H9 (cell line): Measurements from ENCODE around the gene NBEAL2. TPM values are rescaled to one million over a fixed set of nuclear protein-coding genes. Genes with fewer than 3 reads are reported as not detected.
A peak's percentile ranks its signal among the peaks of the same experiment; 100 is the strongest.

Source experiments
- DNase-seq: peaks from one replicate; pipeline ENCODE4 v3.0.0-alpha.2; 2017
- H2AFZ ChIP-seq: one replicate; pipeline ENCODE4 v1.6.1; 2013; ENCODE audit warnings: mild to moderate bottlenecking, low read length, control low read depth, moderate library complexity
- H2AK5ac ChIP-seq: 2 replicates; pipeline ENCODE4 v1.6.1; 2013; ENCODE audit warnings: low read length, control low read depth, mixed read lengths; ENCODE audit not compliant: insufficient read length
- H2BK120ac ChIP-seq: one replicate; pipeline ENCODE4 v1.6.1; 2013; ENCODE audit warnings: low read depth, mild to moderate bottlenecking, low read length, control low read depth, inconsistent platforms; ENCODE audit not compliant: poor library complexity, severe bottlenecking
- H2BK12ac ChIP-seq: 2 replicates; pipeline ENCODE4 v1.6.1; 2013; ENCODE audit warnings: low read length, control low read depth, mixed read lengths, low read depth; ENCODE audit not compliant: insufficient read length
- H2BK15ac ChIP-seq: 2 replicates; pipeline ENCODE4 v1.6.1; 2013; ENCODE audit warnings: low read depth, low read length, control low read depth
- H2BK20ac ChIP-seq: one replicate; pipeline ENCODE4 v1.6.1; 2013; ENCODE audit warnings: low read depth, mild to moderate bottlenecking, low read length, control low read depth, inconsistent platforms; ENCODE audit not compliant: poor library complexity, severe bottlenecking
- H2BK5ac ChIP-seq: 2 replicates; pipeline ENCODE4 v1.6.1; 2013; ENCODE audit warnings: low read length, control low read depth, mixed read lengths; ENCODE audit not compliant: insufficient read length
- H3K14ac ChIP-seq: 2 replicates; pipeline ENCODE4 v1.6.1; 2013; ENCODE audit warnings: low read length, control low read depth; ENCODE audit not compliant: insufficient read depth
- H3K18ac ChIP-seq: 2 replicates; pipeline ENCODE4 v1.6.1; 2013; ENCODE audit warnings: low read depth, mild to moderate bottlenecking, mixed read lengths, low read length, control low read depth; ENCODE audit not compliant: insufficient read length
- H3K23ac ChIP-seq: 2 replicates; pipeline ENCODE4 v1.6.1; 2013; ENCODE audit warnings: low read length, control low read depth, mixed read lengths, low read depth; ENCODE audit not compliant: insufficient read length
- H3K23me2 ChIP-seq: 2 replicates; pipeline ENCODE4 v1.6.1; 2013; ENCODE audit warnings: low read depth, mild to moderate bottlenecking, mixed read lengths, low read length, control low read depth; ENCODE audit not compliant: insufficient read length, poor library complexity, severe bottlenecking
- H3K27ac ChIP-seq: 2 replicates; pipeline ENCODE4 v1.5.1; 2013; ENCODE audit warnings: low read length, control low read depth, mixed read lengths, low read depth; ENCODE audit not compliant: insufficient read length
- H3K27me3 ChIP-seq: 2 replicates; pipeline ENCODE4 v1.6.1; 2013; ENCODE audit warnings: low read length, control low read depth, inconsistent platforms; ENCODE audit not compliant: insufficient read depth
- H3K4ac ChIP-seq: 2 replicates; pipeline ENCODE4 v1.6.1; 2013; ENCODE audit warnings: low read depth, mild to moderate bottlenecking, control low read depth, inconsistent platforms, low read length, moderate library complexity
- H3K4me1 ChIP-seq: 2 replicates; pipeline ENCODE4 v1.6.1; 2013; ENCODE audit warnings: low read length, control low read depth, inconsistent platforms; ENCODE audit not compliant: insufficient read depth
- H3K4me2 ChIP-seq: 2 replicates; pipeline ENCODE4 v1.6.1; 2013; ENCODE audit warnings: low read length, control low read depth, mixed read lengths; ENCODE audit not compliant: insufficient read length, insufficient read depth
- H3K56ac ChIP-seq: 2 replicates; pipeline ENCODE4 v1.6.1; 2013; ENCODE audit warnings: low read depth, mild to moderate bottlenecking, mixed read lengths, low read length, control low read depth; ENCODE audit not compliant: insufficient read length
- H3K79me1 ChIP-seq: 2 replicates; pipeline ENCODE4 v1.6.1; 2013; ENCODE audit warnings: low read depth, mild to moderate bottlenecking, moderate library complexity, low read length, control low read depth, inconsistent platforms; ENCODE audit not compliant: insufficient read depth, poor library complexity, severe bottlenecking
- H3K79me2 ChIP-seq: 2 replicates; pipeline ENCODE4 v1.6.1; 2013; ENCODE audit warnings: low read length, control low read depth, inconsistent platforms; ENCODE audit not compliant: insufficient read depth
- H3K9ac ChIP-seq: 2 replicates; pipeline ENCODE4 v1.6.1; 2013; ENCODE audit warnings: low read length, control low read depth, mixed read lengths; ENCODE audit not compliant: insufficient read length; ENCODE audit errors: extremely low read depth
- H3K9me3 ChIP-seq: one replicate; pipeline ENCODE4 v1.6.1; 2013; ENCODE audit warnings: low read depth, low read length, inconsistent platforms; ENCODE audit not compliant: control insufficient read depth
- H3T11ph ChIP-seq: one replicate; pipeline ENCODE4 v1.6.1; 2013; ENCODE audit warnings: mild to moderate bottlenecking, low read length, control low read depth, inconsistent platforms
- H4K20me1 ChIP-seq: one replicate; pipeline ENCODE4 v1.6.1; 2013; ENCODE audit not compliant: control insufficient read depth, insufficient read length, insufficient read depth
- H4K5ac ChIP-seq: 2 replicates; pipeline ENCODE4 v1.6.1; 2013; ENCODE audit warnings: low read depth, mild to moderate bottlenecking, mixed read lengths, low read length, control low read depth; ENCODE audit not compliant: insufficient read length
- H4K8ac ChIP-seq: replicated peaks from 2 replicates; pipeline ENCODE4 v1.6.1; 2013; ENCODE audit warnings: low read length, control low read depth, mixed read lengths, low read depth; ENCODE audit not compliant: insufficient read length
- H4K91ac ChIP-seq: 2 replicates; pipeline ENCODE4 v1.6.1; 2013; ENCODE audit warnings: low read depth, mild to moderate bottlenecking, moderate library complexity, mixed read lengths, low read length, control low read depth; ENCODE audit not compliant: insufficient read length
- H3K27ac Mint-ChIP-seq, 3 experiments: 2 replicates in 2 of 3; 3 replicates in 1 of 3; pipeline ENCODE4 v1.8.0; 2020 to 2021; ENCODE audit warnings: mixed read lengths in 3 of 3, mild to moderate bottlenecking in 1 of 3, moderate library complexity in 1 of 3
- H3K27me3 Mint-ChIP-seq: 2 replicates; pipeline ENCODE4 v1.8.0; 2021; ENCODE audit warnings: low read depth, mild to moderate bottlenecking, moderate library complexity, mixed read lengths
- H3K36me3 Mint-ChIP-seq, 3 experiments: 2 replicates in 2 of 3; 3 replicates in 1 of 3; pipeline ENCODE4 v1.8.0; 2020 to 2021; ENCODE audit warnings: low read depth in 3 of 3, mixed read lengths in 3 of 3; ENCODE audit not compliant: insufficient read depth in 1 of 3
- H3K4me1 Mint-ChIP-seq, 2 experiments: 2 replicates each; pipeline ENCODE4 v1.8.0; 2020; ENCODE audit warnings: mixed read lengths in 2 of 2
- H3K4me3 Mint-ChIP-seq, 2 experiments: 2 replicates in 1 of 2; 3 replicates in 1 of 2; pipeline ENCODE4 v1.8.0; 2020 to 2021; ENCODE audit warnings: mild to moderate bottlenecking in 2 of 2, mixed read lengths in 2 of 2, moderate library complexity in 1 of 2
- H3K9me3 Mint-ChIP-seq, 2 experiments: 2 replicates in 1 of 2; 3 replicates in 1 of 2; pipeline ENCODE4 v1.8.0; 2020; ENCODE audit warnings: mild to moderate bottlenecking in 2 of 2, mixed read lengths in 2 of 2, moderate library complexity in 1 of 2
- CTCF ChIP-seq: fragments of 200-600 bp; sonication (generic); conservative IDR thresholded peaks from 3 replicates; pipeline ENCODE4 v1.8.0; 2021; ENCODE audit warnings: antibody characterized with exemption, mild to moderate bottlenecking
- WGBS: extraction: QIAGEN DNeasy Blood & Tissue Kit; methylation state at CpG from one replicate; pipeline ENCODE4 v1.1.7; 2013; ENCODE audit warnings: missing lambda C conversion rate, low lambda C conversion rate, mixed read lengths; ENCODE audit not compliant: insufficient read length; ENCODE audit errors: extremely low coverage; 5-methylcytosine and 5-hydroxymethylcytosine counted together
- total RNA-seq: library from RNA; stranded (reverse); gene quantifications from 2 replicates; pipeline ENCODE4 v1.2.1, GENCODE V29; 2021

The NBEAL2 gene
- total RNA-seq, 1 experiment from 2014 or later, result 52.1 TPM

- Histone ChIP-seq H4K5ac (no peak overlapping the region), H3K27ac (no peak overlapping the region), H3K9ac (no peak overlapping the region), H2BK12ac (no peak overlapping the region), H2BK20ac (no peak overlapping the region), H4K91ac (no peak overlapping the region), H2BK15ac (no peak overlapping the region), H2AK5ac (no peak overlapping the region), H3K14ac (no peak overlapping the region), H3K4ac (no peak overlapping the region), H3K79me2 (no peaks in the 10 kb centered on the region), H3K27me3 (no peaks in the 10 kb centered on the region), H3T11ph (no peak overlapping the region), H2BK5ac (no peak overlapping the region), H3K9me3 (no peaks in the 10 kb centered on the region), H2AFZ (no peak overlapping the region), H3K4me2 (no peak overlapping the region), H3K56ac (no peak overlapping the region), H2BK120ac (no peak overlapping the region), H3K79me1 (no peaks in the 10 kb centered on the region), H3K4me1 (no peaks in the 10 kb centered on the region), H3K23me2 (peaks cover 4% of the 10 kb centered on the region), H4K20me1 (no peaks in the 10 kb centered on the region), H3K18ac (no peak overlapping the region), H3K23ac (no peak overlapping the region), H4K8ac (no peak overlapping the region)
- no CpG with 5 or more reads among the region's 9 CpGs for WGBS
- no peaks in the 10 kb centered on the region for H3K27me3 Mint-ChIP-seq
- H3K27ac Mint-ChIP-seq, result peak overlapping the region in 1 of 3 experiments; percentile 69; a peak in 1 of 7 replicates
- no peak for TF ChIP-seq CTCF
- H3K9me3 Mint-ChIP-seq, result no peaks in the 10 kb centered on the region; a peak in 1 of 5 replicates
- no peak for DNase-seq
- H3K4me3 Mint-ChIP-seq, result no peak overlapping the region
- peaks cover 27 to 40% (median 37%) of the 10 kb centered on the region in 3 experiments for H3K36me3 Mint-ChIP-seq
- H3K4me1 Mint-ChIP-seq, result peaks cover 11 to 15% of the 10 kb centered on the region in 2 experiments
Measured at GRCh38 chr3:47006145-47006651, 26.7 kb downstream of the NBEAL2 start.
